Lower leg skin (tissue), 4 donors: ENCODE data around the gene DPP6. TPM values are rescaled to one million over a fixed set of nuclear protein-coding genes. Genes with fewer than 3 reads are reported as not detected.

Experiments used
- DNase-seq, 2 donors: peaks; one replicate each; pipeline ENCODE4 v3.0.0-alpha.2; 2019; ENCODE audit warnings: low spot score in 2 of 2
- H3K4me3 ChIP-seq: fragments of 200-600 bp; sonication (generic); 2 replicates; pipeline ENCODE4 v1.5.1; 2017; ENCODE audit warnings: mild to moderate bottlenecking, low read depth; ENCODE audit not compliant: poor library complexity, severe bottlenecking
- CTCF ChIP-seq, 3 donors: fragments of 450-650 bp; IDR thresholded peaks; one replicate each; pipeline ENCODE4 v1.5.1; 2016; ENCODE audit warnings: antibody characterized with exemption in 3 of 3, mild to moderate bottlenecking in 3 of 3, moderate library complexity in 2 of 3
- POLR2A ChIP-seq, 2 donors: fragments of 450-650 bp; IDR thresholded peaks; one replicate each; pipeline ENCODE4 v1.6.1; 2016 to 2017; ENCODE audit warnings: antibody characterized with exemption in 2 of 2, mild to moderate bottlenecking in 1 of 2, moderate library complexity in 1 of 2
- WGBS, 2 donors: methylation state at CpG; one replicate each; pipeline ENCODE4 v1.1.5; 2018; 5-methylcytosine and 5-hydroxymethylcytosine counted together
- intact Hi-C: fragments of 100-400 bp; cut with DNase I; formaldehyde crosslinking; loops from one replicate; pipeline ENCODE4 v1.15.0; 2023; ENCODE audit warnings: low total_unique reads
- total RNA-seq, 4 donors: library from RNA; depleted of rRNA; stranded (reverse); fragments of >200 nt; gene quantifications; one replicate each; pipeline ENCODE4 v1.1.0, GENCODE V29; 2016

The DPP6 gene
- total RNA-seq, 4 donors from 2014 or later: 1.0 to 4.5 (median 2.9) TPM

- WGBS, 2 donors: 45 to 54% methylated on average over 10 of the region's 10 CpGs
These were observed 632.7 kb downstream of the DPP6 start for GRCh38 chr7:154684666-154685563.

GRCh38 chr7:154685564-154685901, 633.3 kb downstream of the DPP6 start:
- DNase-seq: no peak
- H3K4me3 ChIP-seq: no peak overlapping the region
- WGBS, 2 donors: 49 to 69% methylated on average over 1 of the region's 1 CpG
- no peak for TF ChIP-seq CTCF (IDR thresholded peaks at IDR 0.05)
- no peak for TF ChIP-seq POLR2A (IDR thresholded peaks at IDR 0.05)
- intact Hi-C loops: no loop called here

More at GRCh38 chr7:154684666-154685563, 632.7 kb downstream of the DPP6 start:
- no peak for DNase-seq
- intact Hi-C loops: no loop called here
- H3K4me3 ChIP-seq: no peak overlapping the region
- TF ChIP-seq CTCF (IDR thresholded peaks at IDR 0.05) (no peak), POLR2A (IDR thresholded peaks at IDR 0.05) (no peak)

GRCh38 chr7:154686305-154686704, 634.1 kb downstream of the DPP6 start:
- intact Hi-C loops: no loop called here
- 40 to 45% methylated on average over 4 of the region's 4 CpGs for WGBS, 2 donors
- H3K4me3 ChIP-seq: no peak overlapping the region
- no peak for TF ChIP-seq CTCF (IDR thresholded peaks at IDR 0.05)
- no peak for DNase-seq

GRCh38 chr7:154688952-154689351, 636.8 kb downstream of the DPP6 start:
- H3K4me3 ChIP-seq: no peak overlapping the region
- intact Hi-C loops: no loop called here
- 85 to 86% methylated on average over 3 of the region's 3 CpGs for WGBS, 2 donors
- TF ChIP-seq CTCF (IDR thresholded peaks at IDR 0.05) (no peak), POLR2A (IDR thresholded peaks at IDR 0.05) (no peak)
- DNase-seq: no peak

GRCh38 chr7:154690411-154690810, 638.2 kb downstream of the DPP6 start:
- DNase-seq: no peak
- WGBS, 2 donors: 78 to 85% methylated on average over 3 of the region's 3 CpGs
- no peak overlapping the region for H3K4me3 ChIP-seq
- TF ChIP-seq POLR2A (IDR thresholded peaks at IDR 0.05) (no peak), CTCF (IDR thresholded peaks at IDR 0.05) (no peak)
- intact Hi-C loops: no loop called here

- WGBS, 2 donors: 74 to 79% methylated on average over 4 of the region's 4 CpGs
- DNase-seq: no peak
- no peak for TF ChIP-seq CTCF (IDR thresholded peaks at IDR 0.05)
- TF ChIP-seq POLR2A (IDR thresholded peaks at IDR 0.05): no peak
- no peak overlapping the region for H3K4me3 ChIP-seq
- intact Hi-C loops: no loop called here
These were observed 641.5 kb downstream of the DPP6 start for GRCh38 chr7:154693661-154694060.
